ENCODE results near the gene ZNF624. TPM values are rescaled to one million over a fixed set of nuclear protein-coding genes. Genes with fewer than 3 reads are reported as not detected.
"Not testable (repeated sequence)": the region's sequence is repeated elsewhere in the genome, so short reads cannot be mapped to it uniquely, and the experiment has no call there.

ZNF624 gene
- total RNA-seq, 1 experiment from 2014 or later = 3.9 TPM

- in situ Hi-C loops (cut with HindIII; ENCODE audit: low pct_unique_long_range_greater_than_20kb, low sequenced_read_pairs); CTCF ChIA-PET; BruUV-seq (replicated peaks); H3K4me1 ChIP-seq (ENCODE audit: control insufficient read depth, insufficient read depth, low read length); H3K27me3 ChIP-seq (ENCODE audit: control insufficient read depth, insufficient read depth, low read length); H3K27ac ChIP-seq (ENCODE audit: low read length); H3K4me3 ChIP-seq (ENCODE audit: low read depth in 2 of 2, low read length in 2 of 2); H3K36me3 ChIP-seq (ENCODE audit: control insufficient read depth, insufficient read depth, low read length); ATAC-seq; POLR2A ChIA-PET; DNase-seq (ENCODE audit: low read depth, low spot score); intact Hi-C loops (cut with micrococcal nuclease; ENCODE audit: unreplicated experiment); H3K9me3 ChIP-seq (ENCODE audit: control insufficient read depth, insufficient read depth, low read depth, low read length): not testable (repeated sequence)
- TF ChIP-seq CTCF (IDR thresholded peaks at IDR 0.05) = peak; percentile 74
These were observed 36.2 kb upstream of the ZNF624 start, which contains the start of gene CCDC144A for GRCh38 chr17:16689731-16690281. Gene CCDC144A (plus strand): TSS chr17:16690241. CDS start chr17:16690401, 160 bp downstream.

- ATAC-seq; H3K27me3 ChIP-seq (ENCODE audit: control insufficient read depth, insufficient read depth, low read length); BruUV-seq (replicated peaks); H3K4me3 ChIP-seq (ENCODE audit: low read depth in 2 of 2, low read length in 2 of 2); intact Hi-C loops (cut with micrococcal nuclease; ENCODE audit: unreplicated experiment); CTCF ChIA-PET; in situ Hi-C loops (cut with HindIII; ENCODE audit: low pct_unique_long_range_greater_than_20kb, low sequenced_read_pairs); H3K9me3 ChIP-seq (ENCODE audit: control insufficient read depth, insufficient read depth, low read depth, low read length); H3K4me1 ChIP-seq (ENCODE audit: control insufficient read depth, insufficient read depth, low read length); H3K27ac ChIP-seq (ENCODE audit: low read length); H3K36me3 ChIP-seq (ENCODE audit: control insufficient read depth, insufficient read depth, low read length); DNase-seq (ENCODE audit: low read depth, low spot score): not testable (repeated sequence)
- POLR2A ChIA-PET = interaction anchor here (0.6 kb wide), 1 partner anchor 309 kb away, joined by 4 read pairs; no protein-coding TSS in a partner anchor
These were observed 33.5 kb upstream of the ZNF624 start for GRCh38 chr17:16687151-16687550.

- H3K9me3 ChIP-seq (ENCODE audit: control insufficient read depth, insufficient read depth, low read depth, low read length); CTCF ChIA-PET; H3K4me1 ChIP-seq (ENCODE audit: control insufficient read depth, insufficient read depth, low read length); intact Hi-C loops (cut with micrococcal nuclease; ENCODE audit: unreplicated experiment); in situ Hi-C loops (cut with HindIII; ENCODE audit: low pct_unique_long_range_greater_than_20kb, low sequenced_read_pairs); POLR2A ChIA-PET; H3K27me3 ChIP-seq (ENCODE audit: control insufficient read depth, insufficient read depth, low read length); ATAC-seq; H3K4me3 ChIP-seq (ENCODE audit: low read depth in 2 of 2, low read length in 2 of 2); DNase-seq (ENCODE audit: low read depth, low spot score); H3K27ac ChIP-seq (ENCODE audit: low read length); H3K36me3 ChIP-seq (ENCODE audit: control insufficient read depth, insufficient read depth, low read length); BruUV-seq (replicated peaks): not testable (repeated sequence)
These were observed 32.4 kb upstream of the ZNF624 start for GRCh38 chr17:16686019-16686418.

GRCh38 chr17:16683290-16684138, 29.9 kb upstream of the ZNF624 start:
- H3K4me3 ChIP-seq (ENCODE audit: low read depth in 2 of 2, low read length in 2 of 2); H3K27ac ChIP-seq (ENCODE audit: low read length); CTCF ChIA-PET; H3K4me1 ChIP-seq (ENCODE audit: control insufficient read depth, insufficient read depth, low read length); intact Hi-C loops (cut with micrococcal nuclease; ENCODE audit: unreplicated experiment); BruUV-seq (replicated peaks); H3K27me3 ChIP-seq (ENCODE audit: control insufficient read depth, insufficient read depth, low read length); POLR2A ChIA-PET; H3K36me3 ChIP-seq (ENCODE audit: control insufficient read depth, insufficient read depth, low read length); in situ Hi-C loops (cut with HindIII; ENCODE audit: low pct_unique_long_range_greater_than_20kb, low sequenced_read_pairs); DNase-seq (ENCODE audit: low read depth, low spot score); H3K9me3 ChIP-seq (ENCODE audit: control insufficient read depth, insufficient read depth, low read depth, low read length); ATAC-seq: not testable (repeated sequence)
